K562 (cell line): ENCODE results near the gene POU2AF3. TPM values are rescaled to one million over a fixed set of nuclear protein-coding genes. Genes with fewer than 3 reads are reported as not detected.

ENCODE experiments used
- EWSR1 ChIP-seq: fragments of 450-650 bp; IDR thresholded peaks from 2 replicates; pipeline ENCODE4 v1.6.1; 2018; ENCODE audit warnings: borderline replicate concordance, mild to moderate bottlenecking, low read depth, moderate library complexity; ENCODE audit not compliant: partially characterized antibody
- KLF1 ChIP-seq: fragments of 450-650 bp; IDR thresholded peaks from 2 replicates; pipeline ENCODE4 v1.6.1; 2016; ENCODE audit warnings: missing genetic modification characterization, missing compliant biosample characterization
- ZBTB40 ChIP-seq, 2 experiments: fragments of 450-650 bp in 1 of 2; sonication (generic) in 1 of 2; formaldehyde crosslinking in 1 of 2; IDR thresholded peaks; 2 replicates each; pipeline versions ENCODE4 v1.7.1 to v1.9.0; 2016 to 2022; ENCODE audit warnings: inconsistent platforms in 1 of 2, mild to moderate bottlenecking in 1 of 2, missing genetic modification reagents in 1 of 2
- polyA plus RNA-seq, 8 experiments: library from polyadenylated mRNA; depleted of rRNA in 4 of 8; stranded (reverse) in 5 of 8; unstranded in 3 of 8; fragments of >200 nt; fragmentation: Nextera tagmentation in 2 of 8; fragmentation: Illumina TruSeq in 1 of 8; extraction: Ambion mirVana in 2 of 8; extraction: Trizol in 1 of 8; gene quantifications; 2 replicates each; pipeline versions ENCODE4 v1.2.1 to v1.2.3, GENCODE V29; 2011 to 2014; ENCODE audit warnings: inconsistent platforms in 1 of 8, missing spikeins in 1 of 8
- total RNA-seq, 7 experiments: library from RNA; depleted of rRNA in 6 of 7; stranded (reverse); fragments of >200 nt in 6 of 7; fragmentation: Illumina TruSeq in 2 of 7; extraction: Trizol in 2 of 7; gene quantifications; 2 replicates each; pipeline versions ENCODE4 v1.2.1 to v1.2.3, GENCODE V29; 2011 to 2021; ENCODE audit warnings: low replicate concordance in 1 of 7
- TF ChIP-seq, protein P1 (sequence below): sonication (generic); formaldehyde crosslinking; IDR thresholded peaks from 2 replicates; pipeline ENCODE4 v1.8.0; 2022; ENCODE audit warnings: mild to moderate bottlenecking, missing genetic modification reagents
- TF ChIP-seq, protein P2 (sequence below): fragments of 250-450 bp; sonication (Bioruptor Pico); IDR thresholded peaks from 2 replicates; pipeline ENCODE4 v1.8.0; 2021; ENCODE audit warnings: borderline replicate concordance, mild to moderate bottlenecking, moderate library complexity; ENCODE audit not compliant: poor library complexity, severe bottlenecking
- TF ChIP-seq, protein P3 (sequence below): fragments of 200-800 bp; sonication (Bioruptor generic); IDR thresholded peaks from 2 replicates; pipeline ENCODE4 v1.6.1; 2016; ENCODE audit warnings: missing genetic modification characterization, missing compliant biosample characterization

The POU2AF3 gene
- total and polyA plus RNA-seq, 9 of the 15 experiments (the other 6 are each of a cell fraction or from before 2014, with no cell fraction given) = not detected

DNA sequence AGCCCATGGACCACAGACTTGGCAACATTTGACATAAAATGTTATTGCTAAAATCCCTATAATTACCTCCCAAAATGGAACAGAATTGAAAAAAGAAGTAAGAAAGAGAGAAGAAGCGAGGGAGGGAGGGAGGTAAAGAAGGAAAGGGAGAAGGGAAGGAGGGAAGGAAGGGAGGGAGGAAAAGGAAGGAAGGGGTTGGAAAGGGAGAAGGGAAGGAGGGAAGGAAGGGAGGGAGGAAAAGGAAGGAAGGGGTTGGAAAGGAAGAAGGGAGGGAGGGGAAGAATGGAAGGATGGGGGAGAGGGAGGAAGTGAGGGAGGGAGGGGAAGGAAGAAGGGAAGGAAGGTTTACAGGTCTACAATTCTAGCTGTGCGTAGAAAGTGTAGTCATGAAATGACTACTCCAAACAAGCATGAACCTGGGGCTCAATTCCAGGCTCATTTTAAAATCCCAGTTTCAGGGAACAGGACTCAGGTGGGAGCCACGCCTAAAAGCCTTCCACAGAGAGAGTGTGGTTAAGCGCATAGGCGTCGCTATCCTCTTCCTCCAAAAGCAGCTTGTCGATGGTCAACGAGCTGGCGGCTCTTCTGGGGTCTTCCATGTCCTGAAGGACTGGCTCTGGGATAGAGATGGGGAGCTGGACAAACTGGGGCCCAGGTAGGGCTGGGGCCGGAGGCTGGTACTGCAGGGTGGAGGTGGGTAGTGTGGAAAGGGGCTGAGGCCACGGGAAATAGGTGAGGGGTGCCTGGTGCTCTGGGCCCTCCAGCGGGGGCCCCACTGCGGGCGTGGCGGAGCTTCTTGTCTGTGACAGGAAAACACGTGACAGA, 55.6 kb downstream of the POU2AF3 start (continued):
- TF ChIP-seq, protein P1, sequence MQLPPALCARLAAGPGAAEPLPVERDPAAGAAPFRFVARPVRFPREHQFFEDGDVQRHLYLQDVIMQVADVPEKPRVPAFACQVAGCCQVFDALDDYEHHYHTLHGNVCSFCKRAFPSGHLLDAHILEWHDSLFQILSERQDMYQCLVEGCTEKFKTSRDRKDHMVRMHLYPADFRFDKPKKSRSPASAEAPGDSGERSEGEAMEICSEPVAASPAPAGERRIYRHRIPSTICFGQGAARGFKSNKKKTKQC (CRISPR knock-in tag) = no peak
- no peak for TF ChIP-seq KLF1 (tag)
- TF ChIP-seq ZBTB40 (IDR thresholded peaks at IDR 0.05) = no peak
- TF ChIP-seq ZBTB40 (CRISPR knock-in tag; IDR thresholded peaks at IDR 0.05) = no peak
- TF ChIP-seq, protein P2, sequence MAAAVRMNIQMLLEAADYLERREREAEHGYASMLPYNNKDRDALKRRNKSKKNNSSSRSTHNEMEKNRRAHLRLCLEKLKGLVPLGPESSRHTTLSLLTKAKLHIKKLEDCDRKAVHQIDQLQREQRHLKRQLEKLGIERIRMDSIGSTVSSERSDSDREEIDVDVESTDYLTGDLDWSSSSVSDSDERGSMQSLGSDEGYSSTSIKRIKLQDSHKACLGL (CRISPR knock-in tag) = no peak
- TF ChIP-seq EWSR1 = no peak
- TF ChIP-seq, protein P3, sequence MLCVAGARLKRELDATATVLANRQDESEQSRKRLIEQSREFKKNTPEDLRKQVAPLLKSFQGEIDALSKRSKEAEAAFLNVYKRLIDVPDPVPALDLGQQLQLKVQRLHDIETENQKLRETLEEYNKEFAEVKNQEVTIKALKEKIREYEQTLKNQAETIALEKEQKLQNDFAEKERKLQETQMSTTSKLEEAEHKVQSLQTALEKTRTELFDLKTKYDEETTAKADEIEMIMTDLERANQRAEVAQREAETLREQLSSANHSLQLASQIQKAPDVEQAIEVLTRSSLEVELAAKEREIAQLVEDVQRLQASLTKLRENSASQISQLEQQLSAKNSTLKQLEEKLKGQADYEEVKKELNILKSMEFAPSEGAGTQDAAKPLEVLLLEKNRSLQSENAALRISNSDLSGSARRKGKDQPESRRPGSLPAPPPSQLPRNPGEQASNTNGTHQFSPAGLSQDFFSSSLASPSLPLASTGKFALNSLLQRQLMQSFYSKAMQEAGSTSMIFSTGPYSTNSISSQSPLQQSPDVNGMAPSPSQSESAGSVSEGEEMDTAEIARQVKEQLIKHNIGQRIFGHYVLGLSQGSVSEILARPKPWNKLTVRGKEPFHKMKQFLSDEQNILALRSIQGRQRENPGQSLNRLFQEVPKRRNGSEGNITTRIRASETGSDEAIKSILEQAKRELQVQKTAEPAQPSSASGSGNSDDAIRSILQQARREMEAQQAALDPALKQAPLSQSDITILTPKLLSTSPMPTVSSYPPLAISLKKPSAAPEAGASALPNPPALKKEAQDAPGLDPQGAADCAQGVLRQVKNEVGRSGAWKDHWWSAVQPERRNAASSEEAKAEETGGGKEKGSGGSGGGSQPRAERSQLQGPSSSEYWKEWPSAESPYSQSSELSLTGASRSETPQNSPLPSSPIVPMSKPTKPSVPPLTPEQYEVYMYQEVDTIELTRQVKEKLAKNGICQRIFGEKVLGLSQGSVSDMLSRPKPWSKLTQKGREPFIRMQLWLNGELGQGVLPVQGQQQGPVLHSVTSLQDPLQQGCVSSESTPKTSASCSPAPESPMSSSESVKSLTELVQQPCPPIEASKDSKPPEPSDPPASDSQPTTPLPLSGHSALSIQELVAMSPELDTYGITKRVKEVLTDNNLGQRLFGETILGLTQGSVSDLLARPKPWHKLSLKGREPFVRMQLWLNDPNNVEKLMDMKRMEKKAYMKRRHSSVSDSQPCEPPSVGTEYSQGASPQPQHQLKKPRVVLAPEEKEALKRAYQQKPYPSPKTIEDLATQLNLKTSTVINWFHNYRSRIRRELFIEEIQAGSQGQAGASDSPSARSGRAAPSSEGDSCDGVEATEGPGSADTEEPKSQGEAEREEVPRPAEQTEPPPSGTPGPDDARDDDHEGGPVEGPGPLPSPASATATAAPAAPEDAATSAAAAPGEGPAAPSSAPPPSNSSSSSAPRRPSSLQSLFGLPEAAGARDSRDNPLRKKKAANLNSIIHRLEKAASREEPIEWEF (CRISPR knock-in tag) = no peak
